ENCODE results near the gene SIN3B.
A peak's percentile ranks its signal among the peaks of the same experiment; 100 is the strongest.

Gene SIN3B

DNA sequence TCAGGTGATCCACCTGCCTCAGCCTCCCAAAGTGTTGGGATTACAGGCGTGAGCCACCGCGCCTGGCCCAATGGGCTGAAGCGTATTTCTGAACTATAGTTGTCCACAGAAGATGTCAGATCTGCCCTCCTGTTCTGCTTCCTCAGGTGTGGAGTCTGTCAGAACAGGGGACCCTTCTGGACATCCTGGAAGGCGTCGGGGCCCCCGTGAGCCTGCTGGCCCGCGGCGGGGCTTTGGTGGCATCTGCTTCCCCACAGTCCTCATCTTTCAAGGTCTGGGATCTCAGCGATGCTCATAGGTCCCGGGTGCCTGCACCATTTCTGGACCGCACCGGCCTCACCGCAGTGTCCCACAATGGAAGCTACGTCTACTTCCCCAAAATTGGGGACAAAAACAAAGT, 29.5 kb upstream of the SIN3B start:
- no peaks in the 10 kb centered on the region for H3K4me1 ChIP-seq (ENCODE audit: insufficient read depth, poor library complexity, severe bottlenecking)
- no peaks in the 10 kb centered on the region for H3K9me3 ChIP-seq (ENCODE audit: severe bottlenecking)
- DNase-seq (ENCODE audit: low spot score): no peak
- H3K36me3 ChIP-seq (ENCODE audit: low read depth): no peaks in the 10 kb centered on the region
- no peak overlapping the region for H3K27ac ChIP-seq (ENCODE audit: poor library complexity, severe bottlenecking)
- no peak for ATAC-seq (ENCODE audit: low read depth)
- no peak for TF ChIP-seq CTCF (IDR thresholded peaks at IDR 0.05; ENCODE audit: poor library complexity, severe bottlenecking)
- H3K4me3 ChIP-seq (ENCODE audit: severe bottlenecking): no peak overlapping the region
- H3K27me3 ChIP-seq (ENCODE audit: insufficient read depth, poor library complexity, severe bottlenecking): no peaks in the 10 kb centered on the region

DNA sequence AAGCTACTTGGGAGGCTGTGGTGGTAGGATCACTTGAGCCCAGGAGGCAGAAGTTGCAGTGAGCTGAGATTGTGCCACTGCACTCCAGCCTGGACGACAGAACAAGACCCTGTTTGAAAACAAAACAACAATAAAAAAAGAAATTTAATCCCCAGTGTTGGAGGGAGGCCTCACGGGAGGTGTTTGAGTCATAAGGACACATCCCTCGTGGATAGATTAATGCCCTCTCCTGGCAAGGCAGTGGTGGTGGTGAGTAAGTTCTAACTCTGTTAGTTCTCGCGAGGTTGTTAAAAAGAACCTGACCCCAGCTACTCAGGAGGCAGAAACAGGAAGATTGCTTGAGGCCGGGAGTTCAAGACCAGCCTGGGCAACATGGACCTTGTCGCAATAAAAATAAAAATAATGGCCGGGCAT, 27.6 kb upstream of the SIN3B start:
- no peak overlapping the region for H3K27ac ChIP-seq (ENCODE audit: poor library complexity, severe bottlenecking)
- no peak for DNase-seq (ENCODE audit: low spot score)
- H3K36me3 ChIP-seq (ENCODE audit: low read depth): no peaks in the 10 kb centered on the region

DNA sequence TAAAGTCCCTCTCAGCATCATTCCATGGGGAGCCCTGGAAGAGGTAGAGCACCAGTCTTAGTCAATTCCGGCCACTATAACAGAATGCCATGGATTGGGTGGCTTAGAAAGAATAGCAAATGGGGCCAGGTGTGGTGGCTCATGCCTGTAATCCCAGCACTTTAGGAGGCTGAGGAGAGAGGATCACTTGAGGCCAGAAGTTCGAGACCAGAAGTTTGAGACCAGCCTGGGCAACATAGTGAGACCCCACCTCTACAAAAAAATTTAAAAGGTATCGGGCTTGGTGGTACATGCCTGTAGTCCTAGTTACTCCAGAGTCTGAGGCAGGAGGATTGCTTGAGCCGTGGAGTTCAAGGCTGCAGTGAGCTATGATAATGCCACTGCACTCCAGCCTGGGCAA, 25.0 kb upstream of the SIN3B start:
- DNase-seq (ENCODE audit: low spot score): no peak
- H3K27ac ChIP-seq (ENCODE audit: poor library complexity, severe bottlenecking): no peak overlapping the region
- ATAC-seq (ENCODE audit: low read depth): no peak
- no peaks in the 10 kb centered on the region for H3K9me3 ChIP-seq (ENCODE audit: severe bottlenecking)
- H3K27me3 ChIP-seq (ENCODE audit: insufficient read depth, poor library complexity, severe bottlenecking): no peaks in the 10 kb centered on the region
- H3K36me3 ChIP-seq (ENCODE audit: low read depth): no peaks in the 10 kb centered on the region
- no peak for TF ChIP-seq CTCF (IDR thresholded peaks at IDR 0.05; ENCODE audit: poor library complexity, severe bottlenecking)
- H3K4me3 ChIP-seq (ENCODE audit: severe bottlenecking): no peak overlapping the region
- no peaks in the 10 kb centered on the region for H3K4me1 ChIP-seq (ENCODE audit: insufficient read depth, poor library complexity, severe bottlenecking)

More for the DNA sequence above, 27.6 kb upstream of the SIN3B start:
- no peaks in the 10 kb centered on the region for H3K27me3 ChIP-seq (ENCODE audit: insufficient read depth, poor library complexity, severe bottlenecking)
- ATAC-seq (ENCODE audit: low read depth): peak; percentile 55; the same call in 2 of the 3 replicates
- H3K9me3 ChIP-seq (ENCODE audit: severe bottlenecking): no peaks in the 10 kb centered on the region
- H3K4me3 ChIP-seq (ENCODE audit: severe bottlenecking): no peak overlapping the region
- TF ChIP-seq CTCF (IDR thresholded peaks at IDR 0.05; ENCODE audit: poor library complexity, severe bottlenecking): no peak
- H3K4me1 ChIP-seq (ENCODE audit: insufficient read depth, poor library complexity, severe bottlenecking): no peaks in the 10 kb centered on the region

GRCh38 chr19:16807549-16808284, 21.5 kb upstream of the SIN3B start:
- no peak for TF ChIP-seq CTCF (IDR thresholded peaks at IDR 0.05; ENCODE audit: poor library complexity, severe bottlenecking)
- no peak for DNase-seq (ENCODE audit: low spot score)
- no peak overlapping the region for H3K4me3 ChIP-seq (ENCODE audit: severe bottlenecking)
- H3K9me3 ChIP-seq (ENCODE audit: severe bottlenecking): no peaks in the 10 kb centered on the region
- H3K27me3 ChIP-seq (ENCODE audit: insufficient read depth, poor library complexity, severe bottlenecking): no peaks in the 10 kb centered on the region
- no peaks in the 10 kb centered on the region for H3K36me3 ChIP-seq (ENCODE audit: low read depth)
- no peaks in the 10 kb centered on the region for H3K4me1 ChIP-seq (ENCODE audit: insufficient read depth, poor library complexity, severe bottlenecking)
- H3K27ac ChIP-seq (ENCODE audit: poor library complexity, severe bottlenecking): no peak overlapping the region
- no peak for ATAC-seq (ENCODE audit: low read depth)

DNA sequence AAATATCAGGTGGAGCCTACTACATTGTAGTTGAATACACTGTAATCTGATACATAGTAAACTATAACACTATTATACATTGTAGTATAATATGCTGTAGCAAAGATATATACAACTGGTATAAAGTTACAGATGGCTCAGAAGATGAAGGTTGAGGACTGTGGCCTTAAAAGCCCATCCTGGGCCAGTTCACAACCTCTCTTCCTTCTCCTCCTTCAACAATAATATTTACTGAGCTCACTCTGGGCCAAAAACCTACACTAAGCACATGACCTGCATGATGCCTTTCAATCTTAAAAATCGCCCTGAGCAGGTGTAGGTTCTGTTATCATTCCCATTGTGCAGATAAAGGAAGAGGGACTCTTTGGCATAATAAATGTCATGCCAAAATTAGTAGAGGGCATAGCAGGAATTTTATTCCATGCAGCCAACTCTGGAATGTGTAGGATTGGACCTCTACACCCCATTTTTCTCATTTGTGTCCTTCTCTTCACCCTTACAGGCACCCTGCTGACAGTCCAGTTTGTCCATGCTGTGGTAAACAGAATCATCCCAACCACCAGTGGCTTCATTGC, 14.6 kb upstream of the SIN3B start:
- H3K4me3 ChIP-seq (ENCODE audit: severe bottlenecking): no peak overlapping the region
- no peaks in the 10 kb centered on the region for H3K36me3 ChIP-seq (ENCODE audit: low read depth)
- DNase-seq (ENCODE audit: low spot score): no peak
- H3K27me3 ChIP-seq (ENCODE audit: insufficient read depth, poor library complexity, severe bottlenecking): no peaks in the 10 kb centered on the region
- ATAC-seq (ENCODE audit: low read depth): no peak
- TF ChIP-seq CTCF (IDR thresholded peaks at IDR 0.05; ENCODE audit: poor library complexity, severe bottlenecking): no peak
- H3K4me1 ChIP-seq (ENCODE audit: insufficient read depth, poor library complexity, severe bottlenecking): no peaks in the 10 kb centered on the region
- no peak overlapping the region for H3K27ac ChIP-seq (ENCODE audit: poor library complexity, severe bottlenecking)
- no peaks in the 10 kb centered on the region for H3K9me3 ChIP-seq (ENCODE audit: severe bottlenecking)

Data from RWPE2 (cell line).